HG03575 (cell line): ENCODE measurements around the gene KIFC3.
"Not testable (repeated sequence)": the region's sequence is repeated elsewhere in the genome, so short reads cannot be mapped to it uniquely, and the experiment has no call there.

Experiments
- ATAC-seq: cut with Tn5 transposase; IDR thresholded peaks from one replicate; pipeline ENCODE4 v1.9.1; 2021; ENCODE audit not compliant: unreplicated experiment, insufficient number of reproducible peaks, low FRiP score; ENCODE audit errors: extremely low read depth

KIFC3 gene

GRCh38 chr16:57808589-57809228 lies 6.4 kb upstream of the KIFC3 start:
- no peak for ATAC-seq

GRCh38 chr16:57807968-57808528 lies 5.8 kb upstream of the KIFC3 start:
- no peak for ATAC-seq

DNA sequence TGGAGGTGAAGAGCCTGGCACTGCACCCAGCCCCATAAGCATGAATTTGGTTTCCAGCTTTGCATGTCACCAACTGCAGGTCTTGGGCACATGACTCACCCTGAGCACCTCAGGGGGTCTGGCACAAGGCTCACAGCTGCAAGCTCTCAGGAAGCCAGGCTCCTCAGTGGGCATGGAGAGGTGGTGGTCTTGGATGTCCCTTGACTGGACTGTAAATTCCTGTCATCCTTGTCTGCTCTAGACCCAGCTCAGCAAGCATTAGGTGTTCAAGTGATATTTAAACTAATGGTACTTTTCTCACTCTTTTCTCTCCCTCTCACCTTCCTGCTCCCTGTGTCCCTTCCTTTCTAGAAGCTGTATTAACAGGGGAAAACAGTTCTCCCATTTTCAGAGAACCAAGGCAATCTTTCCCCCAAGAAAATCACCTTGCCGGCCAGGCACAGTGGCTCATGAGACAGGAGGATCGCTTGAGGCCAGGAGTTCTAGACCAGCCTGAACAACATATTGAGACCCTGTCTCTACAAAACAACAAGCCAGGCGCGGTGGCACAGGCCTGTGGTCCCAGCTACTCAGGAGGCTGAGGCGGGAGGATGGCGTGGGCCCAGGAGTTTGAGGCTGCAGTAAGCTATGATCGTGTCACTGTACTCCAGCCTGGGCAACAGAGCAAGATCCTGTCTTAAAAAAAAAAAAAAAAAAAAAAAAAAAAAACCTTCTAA lies 5.1 kb upstream of the KIFC3 start:
- ATAC-seq = no peak

DNA sequence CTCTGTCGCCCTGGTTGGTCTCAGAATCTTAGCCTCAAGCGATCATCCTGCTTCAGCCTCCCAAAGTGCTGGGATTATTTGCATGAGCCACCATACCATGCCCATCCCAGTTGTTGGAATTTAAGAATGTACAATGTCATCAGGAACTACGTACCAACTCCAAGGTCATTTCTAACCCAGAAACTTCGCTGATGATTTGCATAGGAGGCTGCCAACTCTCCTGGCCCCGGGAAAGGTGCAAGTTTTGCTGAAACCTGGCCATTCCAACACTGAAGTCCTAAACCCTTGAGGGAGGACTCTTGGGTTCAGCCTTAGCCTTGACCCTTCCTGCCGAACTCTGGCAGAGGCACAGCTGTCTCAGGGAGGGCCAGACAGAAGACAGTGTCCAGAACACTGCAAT lies 2.9 kb upstream of the KIFC3 start:
- no peak for ATAC-seq

DNA sequence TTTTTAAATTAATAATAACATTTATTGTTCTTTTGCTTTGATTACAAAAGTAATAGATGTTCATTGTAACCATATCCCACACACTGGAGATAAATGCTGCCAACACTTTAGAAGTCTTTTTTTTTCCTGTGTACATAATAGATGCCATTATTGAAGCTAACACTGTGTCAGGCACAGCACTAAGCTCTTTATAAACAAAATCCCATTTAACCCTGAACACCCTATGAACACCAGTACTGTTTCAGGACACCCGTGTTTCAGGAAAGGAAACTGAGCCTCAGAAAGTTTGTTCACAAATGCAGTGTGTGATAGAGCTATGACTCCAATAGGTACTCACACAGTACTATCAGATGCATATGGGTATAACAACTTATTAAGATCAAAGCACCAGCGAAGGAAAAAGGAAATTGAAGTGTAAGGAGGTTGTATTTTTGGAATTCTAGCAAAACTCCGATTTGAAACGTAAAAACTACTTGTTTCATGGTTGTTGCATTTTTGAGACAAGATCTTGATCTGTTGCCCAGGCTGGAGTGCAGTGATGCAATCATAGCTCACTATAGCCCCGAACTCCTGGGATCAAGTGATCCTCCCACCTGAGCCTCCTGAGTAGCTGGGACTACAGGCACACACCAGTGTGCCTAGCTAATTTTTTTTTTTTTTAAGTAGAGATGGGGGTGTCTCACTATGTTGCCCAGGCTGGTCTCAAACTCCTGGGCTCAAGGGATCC lies 2.0 kb upstream of the KIFC3 start:
- no peak for ATAC-seq

- no peak for ATAC-seq
Observed at GRCh38 chr16:57803134-57803990, 1.1 kb upstream of the KIFC3 start.

GRCh38 chr16:57801809-57802340 lies 416 bp downstream of the KIFC3 start:
- ATAC-seq = no peak

DNA sequence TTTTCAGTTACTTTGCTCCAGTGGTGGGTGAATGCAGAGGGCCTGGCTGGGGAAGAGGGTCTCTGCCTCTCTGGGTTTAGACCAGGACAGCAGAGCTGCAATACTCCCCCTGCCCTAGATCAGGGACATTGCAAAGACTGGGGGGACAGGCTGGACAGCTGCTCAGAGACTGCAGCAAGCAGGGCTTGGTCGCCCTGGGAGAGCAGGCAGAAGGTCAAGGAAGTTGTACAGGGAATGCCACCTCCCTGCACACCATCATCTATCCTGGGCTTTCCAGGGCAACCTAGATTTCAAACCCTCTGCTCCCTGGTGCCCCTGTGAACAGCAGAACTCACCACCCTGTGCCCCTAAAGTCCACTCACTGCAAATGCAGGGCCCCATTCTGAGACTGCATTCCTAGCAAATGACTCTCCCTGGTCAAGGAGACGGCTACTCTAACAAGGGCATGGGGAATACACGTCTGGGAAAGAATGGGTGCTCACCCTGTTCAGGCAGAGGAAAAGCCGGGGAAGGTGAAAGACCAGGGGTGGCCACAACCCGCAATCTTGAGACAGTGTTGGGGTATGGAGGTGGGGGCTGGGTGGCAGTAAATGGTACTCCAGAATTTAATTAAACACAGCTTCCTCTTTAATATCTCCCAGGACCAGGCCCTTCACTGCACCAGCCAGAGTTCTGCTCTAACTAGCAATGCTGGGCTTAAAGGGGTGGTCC lies 1.0 kb downstream of the KIFC3 start:
- ATAC-seq = no peak

DNA sequence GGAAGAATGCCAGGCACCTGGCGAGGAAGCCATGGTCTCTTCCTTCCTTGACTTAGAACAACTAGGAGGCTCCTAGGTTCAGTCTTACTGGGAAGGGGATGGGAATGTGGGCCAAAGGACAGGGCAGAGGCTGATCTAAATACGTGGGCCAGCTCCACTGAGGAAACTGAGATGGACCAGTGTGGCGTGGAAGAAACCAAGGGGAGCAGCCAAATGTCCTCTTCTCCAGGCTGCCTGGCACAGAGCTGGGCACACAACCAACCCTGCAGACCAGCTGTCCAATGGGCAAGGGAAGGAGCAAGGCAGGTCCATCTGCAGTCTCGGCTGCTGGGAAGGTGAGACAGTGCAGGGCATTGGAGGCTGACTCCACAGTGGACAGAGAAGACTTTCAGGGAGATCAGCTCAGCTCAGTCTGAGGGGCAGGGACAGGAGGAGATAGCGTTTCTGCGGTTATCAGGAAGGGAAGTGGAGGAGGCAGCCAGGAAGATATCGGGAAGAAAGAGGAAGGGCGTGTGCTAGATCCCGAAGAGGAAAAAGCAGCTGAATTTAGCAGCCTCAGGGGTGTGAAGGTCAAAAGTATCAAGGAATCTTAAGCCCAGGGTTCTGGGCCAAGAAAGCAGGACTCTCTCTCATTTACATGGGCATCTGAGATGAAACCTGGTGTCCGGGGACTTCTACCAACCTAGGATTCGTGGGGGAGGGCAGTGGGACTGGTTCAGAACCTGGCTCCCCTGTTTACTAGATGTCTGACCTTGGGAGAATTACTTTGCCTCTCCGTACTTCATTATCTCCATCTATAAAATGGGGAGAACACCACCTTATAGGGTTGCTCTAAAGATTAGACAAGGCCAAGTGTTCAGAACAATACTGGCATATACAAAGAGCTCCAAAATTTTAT lies 1.8 kb downstream of the KIFC3 start:
- no peak for ATAC-seq

- no peak for ATAC-seq
Observed at GRCh38 chr16:57799600-57800199, 2.6 kb downstream of the KIFC3 start.

- no peak for ATAC-seq
Observed at GRCh38 chr16:57798953-57799599, 3.2 kb downstream of the KIFC3 start.

- no peak for ATAC-seq
Observed at GRCh38 chr16:57798267-57798810, 4.0 kb downstream of the KIFC3 start.

DNA sequence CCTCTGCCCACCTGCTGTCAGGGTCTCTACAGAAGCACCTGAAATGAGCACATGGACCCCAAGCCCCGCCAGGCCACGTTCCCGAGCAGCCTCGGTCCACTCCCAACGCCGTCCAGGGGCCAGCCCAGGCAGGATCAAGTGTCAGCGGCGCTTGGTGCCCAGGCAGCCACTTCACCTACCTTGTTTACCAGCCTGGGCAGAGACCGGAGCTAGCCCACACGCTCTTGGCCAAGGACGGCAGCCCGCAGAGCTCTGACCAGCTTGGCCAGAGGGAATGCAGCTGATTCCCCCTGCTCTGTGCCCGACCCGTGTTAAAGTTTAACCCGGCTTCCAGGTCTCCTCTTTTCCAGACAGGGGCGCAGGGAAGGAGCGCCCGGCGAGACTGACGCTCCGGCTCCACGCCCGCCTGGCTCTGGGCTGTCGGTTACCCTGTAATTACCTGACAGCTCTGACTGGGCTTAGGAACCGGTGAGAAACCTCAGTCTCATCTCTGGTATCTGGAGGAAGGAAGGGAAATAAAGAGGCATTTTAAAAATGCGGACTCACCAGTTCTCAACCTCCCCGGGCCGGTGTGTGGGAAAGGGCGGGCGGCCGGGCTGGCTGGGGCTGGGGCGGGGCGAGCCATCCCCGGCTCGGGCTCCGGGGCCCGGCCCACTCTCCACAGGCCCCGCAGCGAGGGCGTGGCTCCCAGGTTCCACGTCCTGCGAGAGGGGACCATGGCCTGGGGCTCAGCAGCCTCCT lies 4.6 kb downstream of the KIFC3 start:
- no peak for ATAC-seq

DNA sequence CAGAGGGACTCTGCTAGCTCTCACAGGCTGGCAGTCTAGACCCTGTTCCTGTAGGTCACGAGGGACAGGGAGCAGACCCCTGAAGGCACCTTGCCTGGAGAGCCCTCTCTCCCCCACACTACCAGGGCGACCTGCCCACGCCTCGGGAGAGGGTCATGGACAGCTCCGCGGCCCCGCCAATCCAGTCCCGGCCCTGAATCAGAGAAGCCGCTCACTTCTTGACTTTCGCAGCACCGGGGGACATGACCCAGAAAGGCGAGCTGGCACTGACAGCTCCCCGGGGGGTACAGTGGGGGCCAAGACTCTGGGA lies 5.1 kb downstream of the KIFC3 start:
- ATAC-seq = no peak

GRCh38 chr16:57796014-57796413 lies 6.3 kb downstream of the KIFC3 start:
- not testable (repeated sequence) for ATAC-seq

DNA sequence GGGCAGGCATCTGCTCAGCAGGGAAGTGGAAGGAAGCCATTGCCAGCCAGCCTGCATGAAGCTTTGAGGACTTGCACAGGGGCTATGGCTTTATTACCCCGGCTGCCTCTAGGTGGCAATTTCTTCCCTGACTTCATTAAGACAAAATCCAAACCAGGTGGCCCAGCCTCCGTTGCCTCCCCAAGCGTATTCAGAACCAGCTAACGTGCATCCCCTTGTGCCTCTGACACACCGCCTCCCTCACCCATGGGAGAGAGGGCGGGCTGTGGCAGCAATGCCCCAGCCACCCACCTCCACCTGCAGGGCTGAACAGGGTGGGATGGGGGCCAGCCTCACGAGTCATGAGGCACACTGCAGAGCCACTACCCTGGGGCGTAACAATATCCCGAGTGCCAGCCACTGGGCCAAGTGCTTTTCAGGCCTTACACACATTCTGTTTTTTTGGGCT lies 6.8 kb downstream of the KIFC3 start:
- ATAC-seq = no peak
